ENCODE data around the gene CCDC92B.

The CCDC92B gene

DNA sequence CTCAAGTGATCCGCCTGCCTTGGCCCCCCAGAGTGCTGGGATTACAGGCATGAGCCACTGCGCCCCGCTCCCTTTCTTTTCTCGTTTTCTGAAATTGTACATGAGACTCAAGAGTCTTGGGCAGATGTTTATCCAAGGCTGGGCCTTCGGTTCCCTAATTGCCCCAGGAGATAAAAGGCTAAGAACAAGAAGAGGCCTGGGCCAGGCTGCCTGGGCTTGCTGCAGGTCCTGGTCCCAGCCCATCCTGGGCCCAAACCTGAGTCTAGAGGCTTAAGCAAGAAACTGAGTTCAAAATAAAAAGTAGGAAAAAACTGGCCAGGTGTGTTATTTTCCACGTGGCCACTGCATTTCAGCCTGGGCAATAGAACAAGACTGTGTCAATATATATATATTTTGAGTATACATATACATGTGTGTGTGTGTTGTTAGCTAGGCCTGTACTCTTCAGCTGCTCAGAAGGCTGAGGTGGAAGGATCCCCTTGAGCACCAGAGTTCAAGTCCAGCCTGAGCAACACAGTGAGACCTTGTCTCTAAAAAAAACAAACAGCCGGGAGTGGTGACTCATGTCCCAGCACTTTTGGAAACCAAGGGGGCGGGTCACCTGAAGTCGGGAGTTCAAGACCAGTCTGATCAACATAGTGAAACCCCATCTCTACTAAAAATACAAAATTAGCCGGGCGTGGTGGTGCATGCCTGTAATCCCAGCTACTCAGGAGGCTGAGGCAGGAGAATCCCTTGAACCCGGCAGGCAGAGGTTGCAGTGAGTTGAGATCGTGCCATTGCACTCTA, 31.1 kb downstream of the CCDC92B start:
- no peak for DNase-seq

DNA sequence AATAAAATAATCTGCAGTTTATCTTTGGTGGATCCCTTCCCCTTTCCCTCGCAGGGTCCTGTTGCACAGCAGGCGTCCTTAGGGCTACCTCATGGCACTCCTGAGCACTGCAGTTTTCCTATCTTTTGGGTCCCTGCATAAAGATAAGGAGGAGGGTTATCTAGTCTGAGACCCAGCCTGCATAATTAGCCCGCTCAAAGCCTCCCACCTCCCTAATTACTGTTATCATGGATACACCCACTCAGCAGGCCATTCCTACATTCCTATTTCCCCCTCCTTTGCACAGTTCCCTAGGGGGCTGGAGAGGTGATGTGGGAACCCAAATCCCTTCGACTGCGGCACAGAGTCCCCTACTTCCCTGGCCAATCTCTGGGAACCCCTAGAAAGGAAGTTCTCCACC, 32.8 kb downstream of the CCDC92B start:
- no peak for DNase-seq

DNA sequence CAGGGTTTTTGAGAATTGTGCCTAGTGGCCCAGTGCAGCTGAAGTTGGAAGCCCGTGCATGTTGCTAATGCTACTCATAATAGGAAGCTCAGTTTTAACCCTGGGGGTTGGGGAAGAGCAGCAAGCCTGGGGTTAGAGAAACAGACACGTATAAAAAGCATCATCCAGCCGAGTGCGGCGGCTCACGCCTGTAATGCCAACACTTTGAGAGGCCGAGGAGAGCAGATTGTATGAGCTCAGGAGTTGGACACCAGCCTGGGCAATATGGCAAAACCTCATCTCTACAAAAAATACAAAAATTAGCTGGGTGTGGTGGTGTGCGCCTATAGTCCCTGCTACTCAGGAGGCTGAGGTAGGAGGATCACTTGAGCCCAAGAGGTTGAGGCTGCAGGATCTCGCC, 35.6 kb downstream of the CCDC92B start:
- DNase-seq: no peak

DNA sequence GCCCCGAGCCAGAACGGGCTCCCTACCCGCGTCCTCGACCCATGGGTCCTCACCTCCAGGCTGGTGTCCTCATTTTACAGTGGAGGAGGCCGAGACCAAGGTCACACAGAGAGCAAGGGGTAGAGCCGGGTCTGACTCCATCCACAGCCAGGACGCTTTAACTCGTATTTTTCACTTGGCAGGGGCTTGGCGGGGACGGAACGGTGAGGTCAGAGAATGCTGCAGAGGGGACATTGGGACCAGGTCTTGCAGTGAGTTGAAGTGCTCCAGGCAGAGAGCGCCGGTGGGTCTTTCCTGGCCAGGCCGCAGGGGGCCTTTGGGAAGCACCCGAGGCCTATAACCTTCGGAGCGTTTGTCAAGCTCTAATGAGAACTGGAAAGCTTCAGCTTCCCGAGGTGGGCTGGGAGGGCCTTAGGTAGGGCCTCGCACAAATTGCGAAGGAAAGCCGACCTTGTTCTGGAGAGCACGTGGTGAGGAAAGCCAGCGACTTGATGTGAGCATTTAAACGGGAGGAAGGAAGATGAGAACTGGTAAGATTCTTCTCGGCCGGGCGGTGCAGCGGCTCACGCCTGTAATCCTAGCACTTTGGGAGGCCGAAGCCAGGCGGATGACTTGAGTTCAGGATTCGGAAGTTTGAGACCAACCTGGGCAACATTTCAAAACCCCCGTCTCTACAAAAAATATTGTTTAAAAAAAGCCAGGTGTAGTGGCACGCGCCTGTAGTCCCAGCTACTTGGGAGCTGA, 37.0 kb downstream of the CCDC92B start:
- DNase-seq: no peak

DNA sequence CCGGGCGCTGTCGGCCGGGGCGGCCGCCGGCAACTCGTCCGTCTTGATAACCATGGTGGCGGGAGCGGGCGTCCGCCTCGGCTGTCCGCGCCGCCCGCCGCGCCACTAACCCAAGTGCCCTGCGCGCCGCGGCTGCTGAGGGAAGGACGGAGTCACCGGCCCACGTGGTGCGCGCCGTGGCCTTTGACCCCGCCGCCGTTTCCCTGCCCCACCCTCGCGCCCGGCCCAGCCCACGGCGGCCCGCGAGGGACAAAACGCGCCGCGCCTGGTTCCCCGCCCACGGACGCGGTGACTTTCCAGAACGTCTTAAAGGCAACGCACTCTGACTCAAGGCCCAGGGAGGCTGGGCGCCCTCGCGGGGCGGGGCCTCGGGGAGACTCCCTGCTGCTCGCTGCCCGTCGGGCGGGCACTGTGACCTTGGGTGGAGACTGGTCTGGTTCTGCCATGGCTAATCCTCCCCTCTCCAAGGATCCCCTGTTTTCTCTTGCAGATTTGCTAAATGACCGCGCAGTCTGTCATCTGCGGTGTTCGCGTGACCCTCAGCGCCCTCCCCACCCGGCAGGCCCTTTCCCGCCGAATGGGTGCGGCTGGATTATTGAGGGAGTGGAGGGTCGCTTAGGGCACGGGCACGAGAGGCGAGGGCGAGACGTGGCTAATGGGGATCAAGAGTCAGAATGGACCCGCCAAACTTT, 37.7 kb downstream of the CCDC92B start, which contains the start of gene CLUH:
TSS of gene CLUH (minus strand) at position 157 of the 692 bp plus-strand sequence. CDS start at position 54, 103 bp downstream.
- peak; percentile 99 for DNase-seq

DNA sequence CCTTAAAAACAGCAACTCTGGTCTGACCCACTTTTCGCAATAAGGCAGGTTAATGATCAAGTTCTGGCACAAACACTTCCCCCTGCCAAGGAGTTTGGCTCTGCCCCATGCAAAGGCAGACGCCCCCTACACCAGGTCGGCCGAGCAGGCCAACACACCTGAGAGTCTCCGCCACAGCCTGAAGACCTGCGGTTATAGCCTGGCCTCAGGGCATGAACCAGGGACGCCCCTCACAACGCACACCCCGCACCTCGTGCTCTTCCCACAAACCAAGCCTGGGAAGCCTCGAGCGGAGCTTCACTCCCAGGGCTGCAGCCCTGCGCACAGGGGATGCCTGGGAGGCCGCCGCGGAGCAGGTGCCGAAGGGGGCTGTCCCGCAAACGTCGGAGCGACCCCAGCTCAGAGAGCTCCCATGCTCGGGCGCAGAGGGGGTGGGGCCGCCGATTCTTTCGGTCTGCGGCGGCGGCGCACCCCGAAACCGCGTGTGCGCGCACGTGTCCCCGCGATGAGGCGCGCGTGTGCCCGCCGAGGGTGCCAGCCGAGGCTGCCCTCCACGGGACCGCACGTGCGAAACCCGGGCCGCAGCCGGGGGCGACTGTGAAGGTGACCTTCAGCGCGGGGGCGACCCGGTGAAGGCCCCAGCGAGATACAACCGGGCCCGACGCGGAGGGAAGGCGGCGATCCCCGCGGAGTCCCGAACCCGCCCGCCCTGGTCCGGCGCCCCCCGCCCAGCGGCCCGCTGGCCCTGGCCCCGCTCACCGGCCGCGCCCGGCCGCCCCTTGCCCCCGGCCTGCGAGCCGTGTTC, 38.4 kb downstream of the CCDC92B start:
- peak; percentile 55 for DNase-seq

DNA sequence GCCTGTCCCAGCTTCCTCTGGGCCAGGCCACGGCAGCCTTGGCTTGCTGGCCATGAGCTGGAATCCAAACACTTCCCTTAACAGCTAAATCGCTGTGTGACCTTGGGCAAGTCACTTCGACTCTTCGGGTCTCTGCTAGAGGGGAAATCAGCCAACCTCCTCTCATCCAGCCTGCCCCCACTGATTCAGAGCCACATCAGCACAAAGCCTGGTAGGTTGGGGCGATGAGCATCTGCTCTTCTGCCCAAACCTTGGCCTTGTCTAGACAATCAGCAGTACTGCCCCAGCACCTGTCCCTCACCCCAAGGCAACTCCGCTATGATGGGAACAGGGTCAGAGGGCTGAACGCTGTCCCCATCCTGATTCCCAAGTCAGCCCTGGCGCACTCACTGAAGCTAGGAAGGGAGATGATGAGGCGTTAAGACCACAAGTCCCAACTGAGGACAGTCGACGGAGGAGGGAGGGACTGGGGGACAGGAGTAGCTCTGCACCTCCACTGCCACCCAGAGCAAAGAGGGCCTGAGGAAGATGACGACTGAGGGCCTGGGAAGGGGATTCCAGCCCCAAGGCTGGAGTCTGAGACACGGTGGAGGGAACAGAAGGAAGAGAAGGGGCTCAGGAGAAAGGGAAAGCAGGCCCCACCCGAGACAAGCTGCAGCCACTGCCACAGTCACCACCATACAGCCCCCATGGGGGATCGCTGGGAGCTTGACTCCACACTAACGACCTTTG, 39.2 kb downstream of the CCDC92B start:
- no peak for DNase-seq

DNA sequence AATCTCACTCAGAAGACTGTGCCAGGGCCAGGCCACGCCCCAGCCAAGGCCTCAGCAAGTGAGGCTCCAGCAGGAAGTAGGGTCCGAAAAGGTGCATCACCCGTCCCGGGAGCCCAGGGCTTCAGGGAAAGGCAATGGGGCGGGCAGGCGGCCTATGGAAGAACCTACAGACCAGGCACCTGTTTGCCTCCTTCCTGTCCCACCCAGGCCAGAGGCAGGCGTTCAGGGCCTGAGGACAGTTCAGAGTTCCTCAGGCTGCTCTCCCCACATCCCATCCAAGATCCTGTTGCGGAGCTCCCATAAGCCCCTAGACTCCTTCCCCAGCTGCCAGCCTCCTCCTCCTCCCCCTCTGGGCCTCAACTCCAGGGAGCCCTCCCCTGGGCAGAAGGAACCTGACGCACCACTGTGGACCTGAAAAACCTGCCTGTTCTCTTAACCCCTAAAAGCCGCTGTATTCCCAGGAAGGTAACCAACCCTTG, 40.2 kb downstream of the CCDC92B start:
- no peak for DNase-seq

DNA sequence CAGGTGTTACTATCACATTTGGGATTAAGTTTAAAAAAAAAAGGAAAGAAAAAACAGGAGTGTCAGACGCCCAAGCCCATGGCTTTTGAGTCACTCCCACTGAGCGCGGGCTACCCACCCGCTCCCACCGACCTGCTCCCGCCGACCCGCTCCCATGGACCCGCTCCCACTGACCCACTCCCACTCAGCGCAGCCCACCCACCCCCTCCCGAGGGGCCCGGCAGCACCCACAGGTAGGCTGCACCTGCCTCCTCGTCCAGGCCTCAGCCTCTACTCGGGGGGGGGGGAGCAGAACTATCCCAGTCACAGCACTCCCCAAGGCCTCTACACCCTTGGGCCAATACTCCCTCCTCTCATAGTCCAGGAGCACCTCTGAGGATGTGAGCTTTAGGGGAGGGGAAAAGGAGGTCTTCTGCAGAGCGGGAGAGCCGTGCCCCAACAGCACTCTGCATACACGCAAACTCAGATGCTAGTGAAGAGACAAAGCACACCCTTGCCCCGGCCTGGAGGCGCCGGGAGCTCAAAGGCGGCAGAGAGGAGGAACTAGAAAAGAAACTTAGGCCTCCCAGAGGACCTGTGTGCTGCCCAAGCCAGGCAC, 40.8 kb downstream of the CCDC92B start:
- DNase-seq: no peak

DNA sequence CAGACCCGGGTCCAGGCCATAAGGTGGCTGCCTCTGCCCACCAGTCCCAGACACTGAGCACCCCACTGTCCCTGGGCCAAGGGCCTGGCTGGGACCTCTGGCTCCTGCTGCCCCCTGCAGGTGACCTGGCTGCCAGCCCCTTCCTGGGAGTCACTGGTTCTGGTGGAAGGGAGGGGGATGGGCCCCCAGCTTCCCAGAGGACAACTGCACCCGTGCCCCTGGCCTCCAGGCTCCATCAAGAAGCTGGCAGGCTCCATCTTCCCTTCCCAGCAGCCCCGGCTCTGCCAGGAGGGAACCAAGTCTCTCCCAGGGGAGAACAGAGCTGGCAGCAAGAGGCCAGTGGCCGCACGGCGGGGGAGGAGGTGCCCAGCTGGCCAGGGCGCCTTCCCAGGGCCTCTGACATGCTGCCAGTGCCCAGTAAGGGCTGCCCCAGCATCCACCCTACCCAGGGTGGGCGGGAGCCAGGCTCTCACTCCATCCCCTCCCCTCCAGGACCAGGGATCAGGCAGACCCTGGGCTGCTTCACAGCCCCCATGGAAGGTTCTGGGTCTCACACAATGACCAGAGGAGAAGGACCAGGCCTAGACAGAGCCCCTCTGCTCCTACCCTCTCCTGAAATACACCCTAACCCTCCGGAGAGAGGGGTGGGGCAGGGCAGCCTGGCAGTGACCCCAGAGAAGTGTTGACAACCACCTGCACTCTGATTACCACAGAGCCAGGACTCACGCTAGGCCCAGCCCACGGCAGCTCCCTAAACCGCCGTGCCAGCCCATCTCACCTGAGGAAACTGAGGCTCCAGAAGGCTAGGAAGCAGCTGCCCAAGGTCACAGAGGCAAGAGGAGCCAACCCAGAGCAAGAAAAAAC, 41.5 kb downstream of the CCDC92B start:
- DNase-seq: no peak

DNA sequence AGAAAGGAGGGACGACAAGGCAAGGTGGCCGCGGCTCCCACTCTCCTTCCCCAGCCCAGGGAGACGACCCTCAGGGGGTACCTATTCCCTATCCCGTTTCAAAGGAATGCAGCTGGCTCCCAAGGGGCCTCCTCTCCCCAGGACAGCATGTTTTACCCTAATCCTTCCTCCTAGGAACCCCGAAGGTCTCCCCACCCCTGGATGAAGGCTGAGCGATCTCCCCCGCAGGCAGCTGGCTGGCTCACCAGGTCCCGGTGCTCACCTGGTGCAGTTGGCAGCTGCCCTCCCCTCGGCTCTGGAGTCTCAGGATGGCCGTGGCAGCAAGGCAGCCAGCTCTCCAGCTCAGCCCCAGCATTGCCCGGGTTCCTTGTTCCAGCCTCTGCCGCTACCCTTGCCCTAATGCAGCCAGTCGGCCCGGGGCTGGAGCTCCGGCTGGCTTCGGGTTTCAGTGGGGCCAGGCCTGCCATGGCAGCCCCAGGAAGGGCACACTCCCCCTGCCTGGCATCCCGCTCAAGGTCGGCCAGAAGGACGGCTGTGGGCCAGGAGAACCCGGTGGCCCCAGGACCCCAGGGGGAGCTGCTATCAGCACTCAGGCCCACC, 42.4 kb downstream of the CCDC92B start:
- no peak for DNase-seq

DNA sequence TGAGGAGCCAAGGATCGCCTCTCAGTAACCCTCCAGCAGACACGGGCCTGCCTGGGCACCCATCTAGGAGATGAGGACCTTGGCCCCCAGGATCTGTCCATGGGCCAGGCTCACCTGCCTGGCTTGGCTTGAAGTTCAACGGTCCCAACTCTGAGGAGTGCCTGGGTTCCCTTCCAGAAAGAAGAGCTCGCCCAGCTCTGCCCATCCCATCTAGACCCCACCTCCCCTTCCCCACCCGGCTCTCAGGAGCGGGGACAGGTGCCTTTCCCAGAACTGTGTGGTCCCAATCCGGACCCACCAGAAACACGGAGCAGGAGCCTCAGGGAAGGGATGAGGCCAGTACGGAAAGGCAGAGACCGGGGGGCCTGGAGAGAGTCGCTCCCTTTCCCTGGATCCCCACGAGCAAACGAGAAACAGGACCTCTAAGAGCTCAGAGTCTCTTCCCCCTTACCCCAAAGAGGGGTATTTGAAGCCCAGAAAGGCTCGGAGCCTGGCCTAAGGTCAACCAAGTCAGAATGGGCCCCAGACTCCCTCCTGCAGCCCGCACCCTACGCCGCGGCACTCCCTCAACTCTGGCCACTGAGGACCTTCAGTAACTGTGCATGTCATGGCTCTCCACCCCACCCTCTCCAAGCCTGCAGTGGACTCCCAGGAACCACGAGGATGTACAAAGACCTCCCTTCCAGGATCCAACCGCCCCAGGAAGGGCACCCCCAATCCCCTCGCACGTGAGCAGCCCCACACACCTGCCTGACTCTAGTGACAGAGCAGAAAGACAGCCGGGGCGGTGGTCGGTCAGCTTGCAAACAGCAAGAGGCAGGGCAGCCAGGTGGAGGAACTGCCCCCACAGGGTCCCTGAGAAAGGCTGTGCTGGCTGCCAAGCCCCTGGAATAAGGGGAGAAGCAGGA, 43.3 kb downstream of the CCDC92B start:
- no peak for DNase-seq

DNA sequence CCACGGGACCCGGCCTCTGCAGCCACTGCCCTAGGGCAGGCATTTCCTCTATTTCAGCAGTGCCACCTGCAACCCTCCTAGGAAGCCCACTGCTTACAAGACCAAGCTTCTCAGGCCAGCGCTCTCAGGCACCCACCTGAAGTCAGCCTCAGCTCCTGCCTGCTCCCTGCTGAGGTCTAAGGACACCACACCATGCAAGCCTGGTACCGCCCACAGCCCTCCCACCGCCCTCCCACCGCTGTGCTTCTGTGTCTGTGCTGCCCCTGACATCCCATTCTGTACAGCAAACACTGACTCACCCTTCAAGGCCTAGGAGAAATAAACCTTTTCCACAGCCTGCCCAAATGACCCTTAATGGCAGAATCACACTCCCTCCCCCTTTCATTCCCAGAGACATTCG, 44.2 kb downstream of the CCDC92B start:
- DNase-seq: no peak

DNA sequence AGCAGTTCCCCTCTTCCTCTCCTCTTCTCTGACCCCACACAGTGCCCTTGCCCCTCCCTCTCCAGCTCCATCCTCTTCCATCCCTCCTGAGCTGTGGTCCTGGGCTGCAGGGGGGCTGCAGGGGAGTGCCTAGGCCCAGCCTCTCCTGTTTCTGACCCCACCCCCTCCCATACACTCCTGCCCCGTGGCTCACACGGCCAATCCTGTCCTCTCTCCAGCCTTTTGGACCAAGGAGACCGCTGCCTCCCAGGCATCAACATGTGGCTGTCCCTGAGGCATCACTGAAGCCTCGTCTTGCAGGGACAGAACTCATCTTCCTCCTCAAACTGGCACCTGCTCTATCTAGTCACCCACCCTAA, 44.6 kb downstream of the CCDC92B start:
- no peak for DNase-seq

DNA sequence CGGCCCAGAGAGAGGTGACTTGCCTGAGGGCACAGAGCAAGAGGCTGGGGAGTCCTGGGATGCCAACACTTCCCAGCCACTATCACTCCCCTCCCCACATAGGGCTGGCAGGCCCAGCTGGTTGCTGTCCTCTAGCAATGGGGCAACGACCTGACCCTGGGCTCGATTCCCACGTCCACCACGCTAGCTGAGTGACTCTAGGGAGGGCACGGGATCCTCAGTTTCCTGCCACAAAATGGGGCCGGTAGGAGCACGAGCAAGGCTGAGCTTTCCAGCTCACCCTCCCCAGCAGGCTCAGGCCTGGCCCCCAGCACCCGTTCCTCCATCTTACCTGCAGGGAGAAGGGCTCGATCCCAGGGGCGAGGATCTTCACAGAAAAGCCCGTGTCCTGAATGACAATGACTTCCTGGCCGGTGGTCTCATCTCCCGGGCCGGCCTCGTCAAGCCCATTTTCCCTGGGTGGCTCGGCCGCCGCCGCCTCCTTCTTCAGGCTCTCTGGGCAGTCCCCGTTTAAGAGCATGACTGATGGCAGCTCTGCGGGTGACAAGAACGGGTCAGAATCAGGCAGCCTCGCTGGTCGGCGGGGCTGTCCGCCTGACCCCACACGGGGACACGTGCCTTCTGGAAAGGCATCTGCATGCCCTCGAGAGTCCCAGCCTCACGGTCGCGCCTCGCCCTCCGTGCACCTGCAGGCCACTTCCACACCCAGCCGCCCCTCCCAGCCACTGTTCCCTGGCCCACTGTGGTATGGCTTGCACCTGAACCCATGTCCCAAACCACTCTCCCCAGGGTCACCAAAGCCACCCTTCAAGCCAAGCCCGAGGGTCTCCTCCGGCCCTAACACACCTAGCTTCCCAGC, 45.2 kb downstream of the CCDC92B start:
- no peak for DNase-seq

DNA sequence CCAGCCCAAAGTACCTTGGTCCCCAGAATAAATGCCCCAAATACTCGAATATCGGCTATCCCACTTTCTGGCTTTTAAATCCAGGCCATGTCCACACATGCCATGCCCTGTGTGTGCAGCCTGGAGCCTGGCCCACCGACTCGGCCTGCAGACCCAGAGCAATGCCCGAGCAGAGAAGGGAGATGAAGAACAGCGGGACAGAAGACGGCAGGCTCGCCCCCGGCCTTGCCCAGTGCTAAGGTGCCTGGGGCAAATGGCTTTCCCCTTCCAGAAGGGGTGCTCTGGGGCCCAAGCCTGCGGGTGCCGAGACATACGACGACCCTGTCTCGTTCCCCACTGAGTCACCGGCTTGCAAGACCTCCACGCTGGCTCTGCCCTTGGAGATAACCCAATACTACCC, 45.8 kb downstream of the CCDC92B start:
- DNase-seq: no peak

DNA sequence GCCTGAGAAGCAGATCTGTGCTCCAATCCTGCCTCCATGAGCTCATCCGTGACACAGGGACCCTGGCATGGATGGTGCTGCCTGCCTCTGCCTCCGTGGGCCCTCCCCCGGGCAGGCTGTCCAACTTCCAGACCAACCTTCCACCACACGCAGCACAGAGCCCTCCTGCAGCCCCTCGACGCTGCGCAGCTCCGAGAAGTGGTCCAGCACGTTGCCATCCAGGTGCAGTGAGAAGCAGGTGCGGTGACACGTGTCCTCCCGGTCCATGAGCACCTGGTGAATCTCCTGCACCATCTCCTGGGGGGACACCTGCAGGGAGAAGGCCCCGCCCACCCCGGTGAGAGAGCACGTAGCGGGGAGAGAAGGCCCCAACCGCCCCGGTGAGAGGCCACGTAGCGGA, 46.3 kb downstream of the CCDC92B start:
- DNase-seq: no peak
